ENCODE measurements around the gene HIBCH. TPM values are rescaled to one million over a fixed set of nuclear protein-coding genes. Genes with fewer than 3 reads are reported as not detected.

Gene HIBCH
- polyA plus RNA-seq, 1 donor (not counting 4 experiments of a cell fraction or from before 2014, with no cell fraction given): 19.4 TPM

GRCh38 chr2:190202018-190202417 lies 117.6 kb downstream of the HIBCH start:
- H3K4me1 ChIP-seq (ENCODE audit: control insufficient read depth, extremely low read depth, insufficient read depth, low read length): no peaks in the 10 kb centered on the region
- no peak overlapping the region for H2AFZ ChIP-seq (ENCODE audit: control insufficient read depth, low read length)
- H3K4me2 ChIP-seq (ENCODE audit: control insufficient read depth, extremely low read depth, insufficient read depth, low read depth, low read length): no peak overlapping the region
- H3K9ac ChIP-seq (ENCODE audit: control insufficient read depth, extremely low read depth, insufficient read depth, low read length): no peak overlapping the region
- H3K4me3 ChIP-seq (ENCODE audit: control insufficient read depth in 2 of 3, extremely low read depth in 1 of 3, insufficient read depth in 2 of 3, low read depth in 1 of 3, low read length in 3 of 3): no peak overlapping the region
- TF ChIP-seq CTCF (optimal IDR thresholded peaks at IDR 0.05 in 1 of 3, IDR thresholded peaks at IDR 0.05 in 1 of 3, conservative IDR thresholded peaks at IDR 0.05 in 1 of 3; ENCODE audit: extremely low read depth in 1 of 3, insufficient read depth in 2 of 3, low read length in 3 of 3): no peak
- TF ChIP-seq EZH2 (IDR thresholded peaks at IDR 0.05; ENCODE audit: low read length): no peak
- no peaks in the 10 kb centered on the region for H4K20me1 ChIP-seq (ENCODE audit: control insufficient read depth, extremely low read depth, insufficient read depth, low read length)
- peaks cover 2 to 3% of the 10 kb centered on the region in 2 experiments for H3K36me3 ChIP-seq (ENCODE audit: control insufficient read depth in 2 of 2, extremely low read depth in 1 of 2, insufficient read depth in 2 of 2, low read length in 2 of 2)
- no peaks in the 10 kb centered on the region for H3K27me3 ChIP-seq (ENCODE audit: control insufficient read depth, extremely low read depth, insufficient read depth, low read length)
- H3K9me1 ChIP-seq (ENCODE audit: control insufficient read depth, extremely low read depth, insufficient read depth, low read length): no peaks in the 10 kb centered on the region
- FAIRE-seq: no peak
- no peaks in the 10 kb centered on the region for H3K79me2 ChIP-seq (ENCODE audit: control insufficient read depth, insufficient read depth, low read length)
- no peaks in the 10 kb centered on the region for H3K9me3 ChIP-seq (ENCODE audit: control insufficient read depth, low read depth, low read length)
- no peak for DNase-seq (ENCODE audit: low read depth, low spot score)
- dilution Hi-C loops (cut with MboI; ENCODE audit: extremely low pct_ligation_motif_present, low sequenced_read_pairs): no loop called here
- H3K27ac ChIP-seq (ENCODE audit: control insufficient read depth, insufficient read depth, low read length): no peak overlapping the region

GRCh38 chr2:190200603-190201002 lies 119.0 kb downstream of the HIBCH start:
- FAIRE-seq: no peak

More at GRCh38 chr2:190200603-190201002, 119.0 kb downstream of the HIBCH start:
- Histone ChIP-seq H3K27me3 (ENCODE audit: control insufficient read depth, extremely low read depth, insufficient read depth, low read length) (no peaks in the 10 kb centered on the region), H3K27ac (ENCODE audit: control insufficient read depth, insufficient read depth, low read length) (no peak overlapping the region), H3K4me1 (ENCODE audit: control insufficient read depth, extremely low read depth, insufficient read depth, low read length) (no peaks in the 10 kb centered on the region), H4K20me1 (ENCODE audit: control insufficient read depth, extremely low read depth, insufficient read depth, low read length) (no peaks in the 10 kb centered on the region), H3K36me3 (ENCODE audit: control insufficient read depth in 2 of 2, extremely low read depth in 1 of 2, insufficient read depth in 2 of 2, low read length in 2 of 2) (peaks cover 2 to 3% of the 10 kb centered on the region in 2 experiments), H3K4me2 (ENCODE audit: control insufficient read depth, extremely low read depth, insufficient read depth, low read depth, low read length) (no peak overlapping the region), H3K9me3 (ENCODE audit: control insufficient read depth, low read depth, low read length) (no peaks in the 10 kb centered on the region), H3K4me3 (ENCODE audit: control insufficient read depth in 2 of 3, extremely low read depth in 1 of 3, insufficient read depth in 2 of 3, low read depth in 1 of 3, low read length in 3 of 3) (no peak overlapping the region), H3K9me1 (ENCODE audit: control insufficient read depth, extremely low read depth, insufficient read depth, low read length) (no peaks in the 10 kb centered on the region), H2AFZ (ENCODE audit: control insufficient read depth, low read length) (no peak overlapping the region), H3K9ac (ENCODE audit: control insufficient read depth, extremely low read depth, insufficient read depth, low read length) (no peak overlapping the region), H3K79me2 (ENCODE audit: control insufficient read depth, insufficient read depth, low read length) (no peaks in the 10 kb centered on the region)
- no peak for TF ChIP-seq EZH2 (IDR thresholded peaks at IDR 0.05; ENCODE audit: low read length)
- TF ChIP-seq CTCF (optimal IDR thresholded peaks at IDR 0.05 in 1 of 3, IDR thresholded peaks at IDR 0.05 in 1 of 3, conservative IDR thresholded peaks at IDR 0.05 in 1 of 3; ENCODE audit: extremely low read depth in 1 of 3, insufficient read depth in 2 of 3, low read length in 3 of 3): no peak
- dilution Hi-C loops (cut with MboI; ENCODE audit: extremely low pct_ligation_motif_present, low sequenced_read_pairs): no loop called here
- DNase-seq (ENCODE audit: low read depth, low spot score): no peak
